CD4-positive, alpha-beta T cell treated with Interleukin-17A for 4 hours (primary cell): ENCODE measurements around the gene KCNQ1.

Experiments
- DNase-seq: peaks from one replicate; pipeline ENCODE4 v3.0.0-alpha.2; 2020; ENCODE audit warnings: mixed read lengths

Gene KCNQ1

GRCh38 chr11:2660357-2660939 is 215.6 kb downstream of the KCNQ1 start:
- no peak for DNase-seq

- no peak for DNase-seq
Observed at GRCh38 chr11:2661173-2662023, 216.6 kb downstream of the KCNQ1 start.

DNA sequence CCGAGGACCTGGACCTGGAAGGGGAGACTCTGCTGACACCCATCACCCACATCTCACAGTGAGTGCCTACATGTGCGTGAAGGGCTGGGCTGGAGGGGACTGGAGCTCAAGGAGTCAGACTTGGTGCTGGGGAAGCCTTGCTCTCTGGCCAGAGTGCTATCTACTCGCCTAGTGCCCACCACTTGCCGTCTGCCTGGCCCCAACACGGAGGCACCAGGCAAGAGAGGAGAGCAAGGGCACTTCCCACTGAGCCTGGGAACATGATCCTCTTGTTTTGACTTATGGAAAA is 217.2 kb downstream of the KCNQ1 start:
- DNase-seq: no peak

GRCh38 chr11:2662430-2663299 is 217.9 kb downstream of the KCNQ1 start:
- DNase-seq: no peak

GRCh38 chr11:2663506-2663905 is 218.7 kb downstream of the KCNQ1 start:
- no peak for DNase-seq

DNA sequence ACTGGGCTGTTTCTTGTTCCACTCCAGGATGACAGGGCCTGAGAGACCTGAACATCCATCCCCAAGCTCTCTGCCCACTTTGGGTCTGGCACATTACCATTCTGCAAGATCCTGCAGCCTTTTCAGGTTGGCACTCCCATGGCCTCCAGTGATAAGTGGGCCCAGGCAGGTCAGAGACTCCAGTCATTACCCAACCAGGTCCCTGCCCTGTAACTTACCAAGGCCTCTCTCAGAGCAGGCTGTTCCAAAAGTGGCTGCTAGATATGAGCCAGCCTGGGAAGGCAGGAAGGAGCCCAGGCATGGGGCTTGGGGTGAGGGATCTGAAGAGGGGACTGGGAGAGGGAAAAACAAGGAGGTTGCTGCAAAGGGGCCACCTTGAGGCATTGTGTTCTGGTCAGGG is 219.1 kb downstream of the KCNQ1 start:
- no peak for DNase-seq

DNA sequence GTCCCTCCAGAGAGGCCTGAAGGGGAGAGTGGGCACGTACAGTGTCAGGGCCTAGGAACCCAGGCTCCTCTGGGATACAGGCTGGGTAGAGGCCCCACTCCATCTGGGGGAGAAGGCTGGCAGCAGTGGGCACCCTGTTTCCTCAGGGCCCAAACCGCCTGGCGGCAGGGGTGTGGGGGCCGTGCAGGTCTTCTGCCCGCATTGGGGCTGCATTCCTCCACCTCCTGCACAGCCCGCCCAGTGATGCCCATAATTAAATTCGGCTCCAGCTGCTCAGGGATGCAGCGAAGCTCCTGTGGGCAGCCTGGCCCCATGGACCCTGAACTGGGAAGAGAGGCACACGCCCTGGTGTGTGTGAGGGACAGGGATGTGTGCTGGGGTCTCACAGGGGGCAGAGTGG is 219.6 kb downstream of the KCNQ1 start:
- DNase-seq: no peak

DNA sequence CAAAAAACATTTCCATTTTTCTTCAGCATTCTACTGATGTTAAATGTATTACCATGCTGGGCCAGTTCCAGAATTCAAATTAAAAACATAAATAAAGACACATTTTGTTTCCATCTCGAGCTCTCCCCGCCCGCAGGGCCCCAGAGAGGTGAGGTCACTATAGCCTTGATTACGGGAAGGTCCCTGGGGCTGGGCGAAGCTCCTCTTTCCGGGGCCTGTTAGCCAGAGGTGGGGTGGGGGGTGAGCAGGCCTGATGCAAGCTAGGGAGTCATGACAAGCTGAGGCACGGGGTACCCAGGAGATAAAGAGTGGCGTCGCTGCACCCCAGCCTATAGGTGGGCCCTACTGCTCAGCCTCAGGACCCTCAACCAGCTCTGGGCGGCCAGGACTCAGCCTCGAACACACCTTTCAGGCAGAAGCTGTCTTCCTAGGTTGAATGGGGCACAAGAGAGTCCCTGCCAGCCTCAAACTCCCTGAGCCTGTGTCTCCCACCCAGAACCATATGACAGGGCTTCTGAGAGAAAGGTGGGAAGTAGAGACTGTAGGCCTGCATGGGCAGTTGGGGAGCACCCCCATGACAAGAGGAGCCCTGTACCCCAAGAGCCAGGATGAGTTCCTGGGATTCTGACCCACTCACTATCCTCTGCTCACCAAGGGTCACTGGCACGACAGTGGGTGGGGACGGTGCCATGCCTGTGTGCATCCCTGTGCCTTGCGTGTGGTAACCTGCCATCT is 220.2 kb downstream of the KCNQ1 start:
- no peak for DNase-seq

DNA sequence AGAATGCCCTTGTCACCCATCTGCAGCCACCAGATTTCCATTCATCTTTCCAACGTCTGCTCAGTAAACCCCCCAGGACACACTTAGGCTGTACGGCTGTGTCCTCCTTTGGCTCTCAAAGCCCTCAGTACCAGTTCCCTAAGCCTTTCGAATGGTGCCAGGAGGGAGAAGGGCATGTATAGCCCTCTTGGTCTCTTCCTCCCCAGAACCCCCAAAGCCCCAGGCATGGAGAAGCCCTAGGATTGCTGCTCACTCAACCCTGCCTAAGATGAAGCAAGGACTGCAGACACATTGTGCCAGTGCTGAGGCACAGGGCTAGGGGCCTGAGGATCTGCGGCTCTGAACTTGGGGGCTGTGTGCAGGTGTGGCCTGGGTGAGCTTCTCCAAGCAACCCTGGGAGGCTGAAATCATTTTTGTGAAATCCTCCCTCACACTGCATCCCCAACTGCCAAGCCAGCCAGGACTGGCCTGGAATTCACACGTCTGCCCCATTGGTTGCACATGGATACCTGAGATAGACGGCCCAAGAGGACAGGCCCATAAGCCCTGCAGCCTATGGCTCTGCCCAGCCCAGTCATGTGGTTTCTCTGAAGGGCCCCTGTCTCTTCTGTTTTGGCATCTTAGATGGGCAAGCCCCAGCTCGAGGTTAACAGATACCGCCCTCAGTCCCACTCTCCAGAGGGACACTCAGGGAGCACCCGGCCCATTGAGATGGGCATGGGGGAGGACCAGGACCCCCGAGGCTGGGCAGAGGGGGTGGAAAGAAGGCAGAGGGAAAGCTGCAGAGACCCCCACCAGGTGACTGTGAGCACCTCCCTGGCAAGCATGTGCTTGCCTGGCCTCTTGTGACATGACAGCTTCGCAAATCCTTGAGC is 221.0 kb downstream of the KCNQ1 start:
- no peak for DNase-seq

DNA sequence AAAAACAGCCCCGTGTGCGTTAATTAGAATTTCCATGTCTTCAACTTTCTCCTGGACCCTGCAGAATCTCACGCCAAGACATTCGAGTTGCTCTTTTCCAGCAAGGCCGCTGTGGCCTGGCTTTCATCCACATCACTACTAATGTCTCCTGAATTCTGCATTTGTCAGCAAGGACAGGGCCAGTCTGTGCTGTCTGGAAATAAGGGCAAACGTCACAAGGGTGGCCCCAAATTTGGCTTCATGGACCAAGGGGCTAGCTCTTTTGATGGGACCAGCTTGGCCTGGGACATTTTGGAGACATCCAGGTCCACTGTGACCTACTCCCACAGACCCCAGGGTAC is 221.6 kb downstream of the KCNQ1 start:
- no peak for DNase-seq

DNA sequence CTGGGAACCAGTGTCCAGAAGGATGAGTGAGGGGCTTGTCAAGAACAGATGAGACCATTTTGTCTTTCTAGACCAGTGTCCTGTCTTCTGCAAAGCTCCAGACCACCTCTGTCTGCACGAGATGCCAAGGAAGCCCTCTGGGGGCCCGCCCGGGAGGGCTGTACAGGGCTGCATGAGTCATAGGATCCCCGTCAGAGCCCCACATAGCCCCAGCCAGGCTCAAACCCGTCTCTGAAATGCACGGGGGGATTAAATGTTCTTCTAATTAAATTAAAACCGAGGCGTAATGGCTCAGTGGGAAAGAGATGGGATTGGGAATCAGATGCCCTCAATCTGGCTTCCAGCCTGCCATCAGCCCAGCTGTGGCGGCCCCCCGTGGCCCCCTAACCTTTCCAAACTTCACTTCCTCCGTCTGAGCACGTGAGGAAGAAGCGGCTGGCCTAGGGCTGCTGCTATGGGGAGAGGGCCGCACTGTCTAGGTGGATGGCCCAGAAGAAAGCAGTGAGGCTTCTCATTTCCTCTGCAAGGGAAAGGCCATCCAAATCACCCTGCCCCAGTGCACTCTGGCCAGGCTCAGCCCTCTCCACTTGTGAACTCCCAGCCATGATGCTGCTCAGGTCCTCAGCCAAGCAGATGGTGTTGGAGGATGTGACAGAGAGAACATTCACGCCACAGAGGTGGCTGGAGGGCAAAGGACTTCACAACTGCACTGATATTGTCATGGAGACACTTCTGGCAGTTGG is 222.2 kb downstream of the KCNQ1 start:
- DNase-seq: no peak

DNA sequence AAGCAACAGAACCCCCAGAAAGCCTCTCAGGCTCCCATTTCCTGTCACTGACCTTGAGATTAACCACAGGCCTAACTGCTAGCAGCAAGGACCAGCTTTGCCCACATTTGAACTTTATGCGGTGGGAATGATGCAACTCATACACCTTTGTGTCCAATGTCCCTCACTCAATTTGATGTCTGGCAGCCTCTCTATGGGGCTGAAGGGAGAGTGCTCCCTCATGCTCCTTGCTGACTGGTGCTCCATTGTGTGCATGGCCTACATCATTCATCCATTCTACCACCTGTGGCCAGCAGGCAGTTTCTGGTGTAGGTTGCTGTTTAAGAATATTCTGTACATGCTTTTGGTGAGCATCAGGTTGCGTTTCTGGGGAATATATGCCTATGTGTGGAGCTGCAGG is 223.1 kb downstream of the KCNQ1 start:
- DNase-seq: no peak

- no peak for DNase-seq
Observed at GRCh38 chr11:2668876-2669275, 224.1 kb downstream of the KCNQ1 start.

DNA sequence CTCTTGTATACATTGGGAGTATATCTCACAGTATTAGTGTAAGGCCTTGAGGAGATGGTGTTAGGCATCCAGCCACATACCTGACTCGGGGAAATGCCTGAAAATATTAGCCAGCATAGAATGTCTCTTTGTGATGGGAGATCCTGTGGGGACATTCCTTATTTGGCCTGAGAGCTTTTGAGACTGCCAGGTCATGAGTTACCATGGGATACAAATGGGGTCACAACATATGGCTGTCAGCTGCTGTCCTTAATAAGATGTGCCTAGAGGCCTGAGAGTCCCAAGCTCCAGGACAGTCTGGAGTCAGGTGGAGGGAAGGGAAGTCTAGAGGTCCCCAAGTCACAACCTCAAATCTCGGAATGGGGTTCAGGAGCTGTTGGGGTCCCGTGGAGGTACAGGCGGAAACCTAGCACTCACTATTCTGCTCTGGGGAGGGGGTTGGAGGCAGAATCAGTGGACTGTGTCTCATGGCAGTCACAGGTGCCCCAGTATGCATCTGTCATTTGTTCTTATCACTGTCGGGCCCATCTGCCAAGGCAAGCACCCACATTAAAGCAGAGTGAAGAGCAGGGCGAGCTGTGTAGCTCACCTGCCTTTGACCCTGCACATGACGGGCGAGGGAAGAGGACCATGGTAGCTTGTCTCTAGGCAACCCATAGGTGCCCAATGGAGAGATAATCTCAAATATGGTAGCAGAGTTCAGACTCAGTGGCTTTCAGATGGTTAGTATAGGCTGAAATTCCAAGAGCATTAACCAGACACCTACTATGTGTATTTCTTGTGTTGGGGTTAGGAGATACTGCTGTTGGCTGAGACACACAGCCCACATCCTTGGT is 225.0 kb downstream of the KCNQ1 start:
- DNase-seq: no peak

- DNase-seq: no peak
Observed at GRCh38 chr11:2670541-2671100, 225.8 kb downstream of the KCNQ1 start.

- DNase-seq: no peak
Observed at GRCh38 chr11:2671748-2672147, 226.9 kb downstream of the KCNQ1 start.

- no peak for DNase-seq
Observed at GRCh38 chr11:2672553-2673249, 227.9 kb downstream of the KCNQ1 start.

GRCh38 chr11:2673250-2673610 is 228.4 kb downstream of the KCNQ1 start:
- no peak for DNase-seq

- no peak for DNase-seq
Observed at GRCh38 chr11:2673871-2674471, 229.2 kb downstream of the KCNQ1 start.
